Measurements from ENCODE around the gene SOBP.

SOBP gene

GRCh38 chr6:107554326-107554725 lies 64.4 kb downstream of the SOBP start (continued):
- TF ChIP-seq POU6F1 (CRISPR knock-in tag; IDR thresholded peaks at IDR 0.05; ENCODE audit: borderline replicate concordance, low read depth) (no peak), TCF4 (CRISPR knock-in tag; IDR thresholded peaks at IDR 0.05; ENCODE audit: borderline replicate concordance) (no peak), BACH2 (CRISPR knock-in tag; IDR thresholded peaks at IDR 0.05; ENCODE audit: borderline replicate concordance) (no peak)

- TF ChIP-seq ZNF565 (CRISPR knock-in tag; conservative IDR thresholded peaks at IDR 0.05; ENCODE audit: low read depth) = no peak
- no peak for TF ChIP-seq PATZ1 (CRISPR knock-in tag; IDR thresholded peaks at IDR 0.05; ENCODE audit: borderline replicate concordance)
- TF ChIP-seq PPARA (CRISPR knock-in tag; IDR thresholded peaks at IDR 0.05; ENCODE audit: borderline replicate concordance) = no peak
- no peak for TF ChIP-seq RARB (CRISPR knock-in tag; IDR thresholded peaks at IDR 0.05)
- no peak for TF ChIP-seq TCF4 (CRISPR knock-in tag; IDR thresholded peaks at IDR 0.05; ENCODE audit: borderline replicate concordance)
- no peak for TF ChIP-seq ZFP3 (CRISPR knock-in tag; IDR thresholded peaks at IDR 0.05)
- TF ChIP-seq ZNF70 (CRISPR knock-in tag; IDR thresholded peaks at IDR 0.05) = no peak
- no peak for TF ChIP-seq ZNF8 (CRISPR knock-in tag; IDR thresholded peaks at IDR 0.05)
- TF ChIP-seq TOX (CRISPR knock-in tag; IDR thresholded peaks at IDR 0.05; ENCODE audit: borderline replicate concordance) = no peak
- TF ChIP-seq BACH2 (CRISPR knock-in tag; IDR thresholded peaks at IDR 0.05; ENCODE audit: borderline replicate concordance) = no peak
- TF ChIP-seq ARNTL (CRISPR knock-in tag; IDR thresholded peaks at IDR 0.05; ENCODE audit: borderline replicate concordance, low read depth) = no peak
- no peak for TF ChIP-seq ESRRG (CRISPR knock-in tag; IDR thresholded peaks at IDR 0.05)
- no peak for ATAC-seq
Measured at GRCh38 chr6:107554918-107555317, 65.0 kb downstream of the SOBP start.

- TF ChIP-seq OSR1 (CRISPR knock-in tag; IDR thresholded peaks at IDR 0.05) = no peak
- no peak for TF ChIP-seq CREB5 (CRISPR knock-in tag; IDR thresholded peaks at IDR 0.05; ENCODE audit: low read depth)
- TF ChIP-seq ZNF70 (CRISPR knock-in tag; IDR thresholded peaks at IDR 0.05) = no peak
- peak; percentile 68; the same call in 1 of the 2 replicates for TF ChIP-seq TSHZ2 (CRISPR knock-in tag; IDR thresholded peaks at IDR 0.05)
- TF ChIP-seq ZFP3 (CRISPR knock-in tag; IDR thresholded peaks at IDR 0.05) = no peak
- no peak for TF ChIP-seq SNAI2 (CRISPR knock-in tag; IDR thresholded peaks at IDR 0.05)
- TF ChIP-seq CSDC2 (CRISPR knock-in tag; IDR thresholded peaks at IDR 0.05) = no peak
- no peak for TF ChIP-seq GLIS3 (CRISPR knock-in tag; IDR thresholded peaks at IDR 0.05)
- TF ChIP-seq ESRRG (CRISPR knock-in tag; IDR thresholded peaks at IDR 0.05) = no peak
- TF ChIP-seq TCF4 (CRISPR knock-in tag; IDR thresholded peaks at IDR 0.05; ENCODE audit: borderline replicate concordance) = peak; percentile 81; the same call in 1 of the 2 replicates
- TF ChIP-seq POU6F1 (CRISPR knock-in tag; IDR thresholded peaks at IDR 0.05; ENCODE audit: borderline replicate concordance, low read depth) = no peak
- TF ChIP-seq BACH2 (CRISPR knock-in tag; IDR thresholded peaks at IDR 0.05; ENCODE audit: borderline replicate concordance) = no peak
- TF ChIP-seq PPARA (CRISPR knock-in tag; IDR thresholded peaks at IDR 0.05; ENCODE audit: borderline replicate concordance) = 0 out of 2 replicates have a peak, but pooled peaks have one; percentile 6
- ATAC-seq = peak; percentile 43; the same call in 2 of the 3 replicates
Measured at GRCh38 chr6:107555449-107555848, 65.5 kb downstream of the SOBP start.

Data from SK-N-SH treated with all-trans-retinoic acid at 6 μM for 48 hours (cell line).